Stomach smooth muscle (tissue), 2 donors: ENCODE results near the gene CNNM2.

Source experiments
- H3K27ac ChIP-seq: one replicate; pipeline ENCODE4 v1.7.0; 2013; ENCODE audit warnings: mild to moderate bottlenecking, low read length, inconsistent platforms
- H3K27me3 ChIP-seq, 2 donors: one replicate each; pipeline ENCODE4 v1.7.0; 2013; ENCODE audit warnings: low read length in 2 of 2; ENCODE audit not compliant: insufficient read depth in 2 of 2, control insufficient read depth in 1 of 2
- H3K36me3 ChIP-seq, 2 donors: one replicate each; pipeline ENCODE4 v1.7.0; 2013; ENCODE audit warnings: low read length in 2 of 2; ENCODE audit not compliant: control insufficient read depth in 2 of 2, insufficient read depth in 2 of 2
- H3K4me1 ChIP-seq: one replicate; pipeline ENCODE4 v1.7.0; 2013; ENCODE audit warnings: low read length; ENCODE audit not compliant: control insufficient read depth, insufficient read depth
- H3K4me3 ChIP-seq, 2 donors: one replicate each; pipeline ENCODE4 v1.7.0; 2013; ENCODE audit warnings: low read length in 2 of 2
- H3K9ac ChIP-seq, 2 donors: one replicate each; pipeline ENCODE4 v1.7.0; 2013; ENCODE audit warnings: low read length in 2 of 2, mild to moderate bottlenecking in 1 of 2
- H3K9me3 ChIP-seq, 2 donors: one replicate each; pipeline ENCODE4 v1.7.0; 2013; ENCODE audit warnings: low read length in 2 of 2; ENCODE audit not compliant: control insufficient read depth in 2 of 2
- donor health status: healthy.
- donor health status: Pancreatic carcinoma.

Gene CNNM2

DNA sequence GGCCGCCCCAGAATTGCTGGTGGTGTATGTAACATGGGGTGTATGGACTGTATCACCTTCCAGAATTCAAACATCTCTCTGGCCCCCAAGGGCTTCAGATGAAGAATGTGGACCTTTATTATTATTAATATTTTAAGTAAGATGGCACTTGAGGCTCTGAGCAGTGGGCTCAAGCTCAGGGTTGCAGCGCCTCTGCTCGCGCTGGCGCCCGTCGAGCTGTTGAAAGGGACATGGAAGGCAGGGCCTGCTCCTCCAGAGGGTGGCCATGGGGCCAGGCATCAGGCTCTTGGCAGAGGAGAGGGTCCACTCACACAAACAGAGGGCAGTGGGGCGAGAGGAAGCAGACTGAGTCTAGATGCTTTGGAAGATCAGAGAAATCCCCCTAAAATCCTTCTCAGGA lies 154.8 kb downstream of the CNNM2 start:
- H3K4me3 ChIP-seq = no peak overlapping the region
- peaks cover 7% of the 10 kb centered on the region for H3K4me1 ChIP-seq
- H3K27ac ChIP-seq = no peak overlapping the region
- no peak overlapping the region for H3K9ac ChIP-seq
- H3K36me3 ChIP-seq = peaks cover 11 to 35% of the 10 kb centered on the region in 2 donors
- no peaks in the 10 kb centered on the region for H3K9me3 ChIP-seq
- H3K27me3 ChIP-seq = no peaks in the 10 kb centered on the region

- H3K9ac ChIP-seq = no peak overlapping the region
- H3K27me3 ChIP-seq = no peaks in the 10 kb centered on the region
- no peaks in the 10 kb centered on the region for H3K9me3 ChIP-seq
- no peak overlapping the region for H3K27ac ChIP-seq
- H3K4me3 ChIP-seq = no peak overlapping the region
- peaks cover 21 to 30% of the 10 kb centered on the region in 2 donors for H3K36me3 ChIP-seq
- H3K4me1 ChIP-seq = no peaks in the 10 kb centered on the region
Measured at GRCh38 chr10:103077020-103077419, 158.9 kb downstream of the CNNM2 start.

DNA sequence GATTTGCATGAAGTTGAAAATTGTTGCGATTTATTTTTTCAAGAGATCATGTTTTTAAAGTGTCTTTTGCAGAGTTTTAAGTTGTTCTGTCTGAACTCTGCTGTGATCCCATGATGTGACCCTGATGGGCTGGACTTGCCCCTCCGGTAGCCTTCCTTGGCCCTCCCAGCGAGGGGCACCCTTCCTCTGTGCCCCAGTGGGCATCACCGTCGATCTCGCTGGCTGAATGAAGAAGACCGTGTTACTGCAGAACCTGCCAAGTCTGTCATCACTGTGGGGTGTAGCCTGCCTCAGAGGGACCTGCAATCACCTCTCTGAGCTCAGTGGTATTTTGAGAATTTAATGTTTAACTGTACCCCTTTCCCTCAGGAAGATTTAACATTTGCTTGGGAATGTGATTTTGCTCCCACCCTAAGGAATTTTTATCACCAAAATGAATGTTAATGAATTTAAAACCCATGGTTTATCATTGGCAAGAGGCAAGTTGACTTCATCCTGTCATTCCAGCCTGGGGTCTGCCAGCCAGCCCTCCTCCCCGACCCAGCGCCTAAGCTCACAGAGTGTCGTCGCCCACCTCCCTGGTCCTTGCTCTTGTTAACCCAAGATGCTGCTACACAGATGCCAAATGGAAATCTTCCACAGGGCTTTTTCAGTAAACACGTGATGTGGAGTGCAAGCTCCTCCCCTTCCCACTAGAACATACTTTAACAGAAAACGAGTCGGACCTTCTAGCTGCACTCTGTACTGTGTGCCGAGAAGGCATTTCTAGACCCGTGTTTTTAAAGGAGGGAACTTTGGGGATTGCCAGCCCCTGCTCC lies 159.6 kb downstream of the CNNM2 start:
- Histone ChIP-seq H3K27ac (no peak overlapping the region), H3K27me3 (no peaks in the 10 kb centered on the region), H3K4me1 (no peaks in the 10 kb centered on the region), H3K4me3 (no peak overlapping the region), H3K9ac (no peak overlapping the region), H3K9me3 (no peaks in the 10 kb centered on the region), H3K36me3 (peaks cover 21 to 32% of the 10 kb centered on the region in 2 donors)

DNA sequence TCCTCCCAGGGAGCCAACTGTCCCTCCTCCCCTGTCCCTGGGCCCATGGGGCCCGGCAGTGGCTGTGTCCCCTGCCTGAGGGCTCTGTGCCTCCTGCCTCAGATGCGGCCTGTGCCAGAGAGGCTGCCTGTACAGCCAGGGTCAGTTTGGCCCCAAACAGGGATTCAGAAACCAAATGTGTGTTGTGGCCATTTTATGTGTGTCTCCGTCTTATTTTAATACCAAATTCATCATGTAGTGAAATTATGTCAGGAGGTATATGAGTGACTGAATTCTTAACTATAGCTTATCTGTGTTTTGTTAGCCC lies 160.2 kb downstream of the CNNM2 start:
- H3K27me3 ChIP-seq = no peaks in the 10 kb centered on the region
- H3K9ac ChIP-seq = no peak overlapping the region
- peaks cover 21 to 35% of the 10 kb centered on the region in 2 donors for H3K36me3 ChIP-seq
- no peak overlapping the region for H3K27ac ChIP-seq
- H3K4me3 ChIP-seq = no peak overlapping the region
- H3K9me3 ChIP-seq = no peaks in the 10 kb centered on the region
- no peaks in the 10 kb centered on the region for H3K4me1 ChIP-seq

GRCh38 chr10:103078676-103079075 lies 160.6 kb downstream of the CNNM2 start:
- H3K27me3 ChIP-seq = no peaks in the 10 kb centered on the region
- H3K27ac ChIP-seq = no peak overlapping the region
- H3K36me3 ChIP-seq = peaks cover 21 to 38% of the 10 kb centered on the region in 2 donors

DNA sequence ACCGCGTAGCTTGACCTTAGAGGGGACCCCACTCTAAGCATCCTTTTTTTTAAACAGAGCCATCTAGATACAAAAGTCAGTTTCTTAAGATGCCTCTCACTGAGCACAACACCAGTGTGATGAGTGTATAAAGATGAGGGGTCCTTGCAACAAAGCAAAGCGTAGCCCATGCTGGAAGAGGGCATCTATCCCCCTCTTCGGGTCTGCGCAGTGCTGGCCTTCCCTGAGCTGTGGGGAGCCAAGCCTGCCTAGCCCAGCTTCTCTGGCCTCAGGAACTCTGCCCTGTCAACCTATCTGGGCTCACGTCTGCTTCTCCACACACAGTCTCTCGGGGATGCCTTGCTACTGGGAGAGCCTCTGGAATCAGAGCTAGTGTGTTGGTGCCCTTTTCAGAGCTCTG lies 161.0 kb downstream of the CNNM2 start:
- Histone ChIP-seq H3K4me1 (no peaks in the 10 kb centered on the region), H3K27me3 (no peaks in the 10 kb centered on the region), H3K4me3 (no peak overlapping the region), H3K27ac (no peak overlapping the region), H3K9me3 (no peaks in the 10 kb centered on the region), H3K36me3 (peaks cover 21 to 39% of the 10 kb centered on the region in 2 donors), H3K9ac (no peak overlapping the region)

More at GRCh38 chr10:103078676-103079075, 160.6 kb downstream of the CNNM2 start:
- no peaks in the 10 kb centered on the region for H3K9me3 ChIP-seq
- no peaks in the 10 kb centered on the region for H3K4me1 ChIP-seq
- no peak overlapping the region for H3K9ac ChIP-seq
- no peak overlapping the region for H3K4me3 ChIP-seq

- no peaks in the 10 kb centered on the region for H3K27me3 ChIP-seq
- no peak overlapping the region for H3K4me3 ChIP-seq
- H3K9ac ChIP-seq = no peak overlapping the region
- H3K9me3 ChIP-seq = no peaks in the 10 kb centered on the region
- H3K4me1 ChIP-seq = no peaks in the 10 kb centered on the region
- H3K27ac ChIP-seq = no peak overlapping the region
- H3K36me3 ChIP-seq = peaks cover 21 to 38% of the 10 kb centered on the region in 2 donors
Measured at GRCh38 chr10:103079946-103080345, 161.9 kb downstream of the CNNM2 start.

DNA sequence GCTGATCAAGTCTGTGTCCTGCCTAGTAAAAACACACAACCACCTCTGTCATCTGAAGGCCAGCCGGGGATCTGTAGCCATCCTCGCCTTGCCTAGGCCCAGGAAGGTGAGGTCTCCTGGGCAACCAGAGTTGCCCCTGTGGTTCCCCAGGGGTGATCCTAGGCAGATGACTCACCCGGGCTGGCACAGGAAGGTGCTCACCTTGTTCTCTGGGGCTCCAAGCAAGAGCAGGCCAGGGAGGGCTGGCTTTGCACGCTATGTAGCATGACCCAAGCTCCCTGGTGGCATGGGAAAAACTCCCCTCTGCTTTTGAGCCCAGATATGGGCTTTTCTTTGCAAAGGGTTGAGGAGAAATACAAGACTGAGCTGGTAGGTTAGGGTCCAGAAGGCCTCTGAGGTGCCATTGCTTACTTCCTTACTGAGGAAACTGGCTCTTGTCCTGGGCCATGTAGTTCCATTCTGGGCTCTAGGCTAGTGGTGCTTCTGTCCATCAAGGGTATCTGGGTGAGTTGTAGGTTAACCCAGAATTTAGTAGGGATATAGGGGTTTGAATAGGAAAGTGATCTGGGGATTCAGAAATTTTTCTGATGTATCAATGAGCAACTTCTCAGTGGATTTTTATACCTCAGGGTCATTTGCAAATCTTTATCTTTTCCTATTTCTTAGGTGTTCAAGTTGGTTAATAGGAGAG lies 162.9 kb downstream of the CNNM2 start:
- Histone ChIP-seq H3K9me3 (no peaks in the 10 kb centered on the region), H3K36me3 (peaks cover 25 to 34% of the 10 kb centered on the region in 2 donors), H3K27ac (no peak overlapping the region), H3K9ac (no peak overlapping the region), H3K4me3 (no peak overlapping the region), H3K27me3 (no peaks in the 10 kb centered on the region), H3K4me1 (peaks cover 9% of the 10 kb centered on the region)

DNA sequence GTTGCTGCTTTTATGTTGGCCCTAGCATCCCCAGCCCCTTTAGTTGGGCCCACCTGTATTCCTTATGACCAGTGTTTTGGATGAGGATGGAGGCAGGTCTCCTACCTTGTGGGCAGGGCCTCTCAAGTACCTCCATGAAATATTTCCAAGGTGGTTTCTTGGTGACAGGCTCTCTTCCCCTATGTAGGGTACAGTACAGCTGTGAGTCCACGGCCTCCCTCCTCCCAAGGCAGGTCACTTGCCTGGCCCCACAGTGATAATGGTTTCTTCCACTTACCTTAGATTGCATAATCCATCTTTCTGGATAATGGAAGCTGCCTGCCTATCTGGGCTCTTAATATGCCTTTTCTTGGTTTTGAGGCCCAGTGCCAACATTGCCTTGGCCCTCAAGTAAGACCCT lies 164.6 kb downstream of the CNNM2 start:
- no peak overlapping the region for H3K4me3 ChIP-seq
- H3K27me3 ChIP-seq = no peaks in the 10 kb centered on the region
- H3K9me3 ChIP-seq = no peaks in the 10 kb centered on the region
- H3K27ac ChIP-seq = no peak overlapping the region
- peaks cover 21 to 23% of the 10 kb centered on the region in 2 donors for H3K36me3 ChIP-seq
- no peak overlapping the region for H3K9ac ChIP-seq
- H3K4me1 ChIP-seq = peaks cover 10% of the 10 kb centered on the region

DNA sequence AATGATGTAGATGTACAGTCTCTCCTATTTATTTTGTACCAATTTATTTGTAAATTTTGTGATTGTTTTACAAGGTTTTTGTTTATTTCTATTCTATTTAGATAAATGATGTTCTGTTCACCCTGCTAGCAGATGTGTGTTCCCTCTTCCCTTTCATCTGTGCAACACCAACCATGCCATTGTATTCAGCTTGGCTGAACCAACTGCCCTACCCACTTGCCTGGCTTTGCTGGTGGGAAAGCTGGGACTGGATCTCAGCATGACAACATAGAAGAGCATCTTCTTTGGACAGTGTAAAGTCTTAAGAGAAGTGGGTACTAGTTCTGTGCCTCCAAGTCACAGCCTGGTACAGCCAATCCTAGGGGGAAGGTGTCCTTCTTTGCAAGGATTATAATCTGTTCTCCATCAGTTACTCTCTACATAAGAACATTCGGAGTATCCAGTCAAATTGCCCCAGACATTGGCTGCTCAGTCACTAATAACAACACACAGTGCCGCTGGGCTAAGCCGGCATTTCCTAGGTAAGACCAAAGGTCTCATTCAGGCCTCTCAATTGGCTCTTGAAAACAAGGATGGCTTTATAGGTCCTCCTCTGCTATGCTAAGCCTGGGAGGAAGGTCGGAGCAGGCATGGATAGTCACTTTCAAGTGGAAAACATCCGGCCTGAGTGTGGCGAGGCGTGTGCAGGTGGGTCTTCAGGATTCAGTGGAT lies 165.3 kb downstream of the CNNM2 start:
- no peak overlapping the region for H3K9ac ChIP-seq

More for the DNA sequence above, 165.3 kb downstream of the CNNM2 start:
- Histone ChIP-seq H3K27me3 (no peaks in the 10 kb centered on the region), H3K27ac (no peak overlapping the region), H3K4me1 (peaks cover 10% of the 10 kb centered on the region), H3K9me3 (no peaks in the 10 kb centered on the region), H3K4me3 (no peak overlapping the region), H3K36me3 (peaks cover 14 to 19% of the 10 kb centered on the region in 2 donors)
